Stimulated activated CD8-positive, alpha-beta memory T cell treated with anti-CD3 and anti-CD28 coated beads, Interleukin-12 subunit alpha, Interleukin-12 subunit beta, amount 100 ng/mL, for 24 hours (primary cell): Measurements from ENCODE around the gene TMEM219.
"Not testable (repeated sequence)": the region's sequence is repeated elsewhere in the genome, so short reads cannot be mapped to it uniquely, and the experiment has no call there.

Experiments
- DNase-seq: peaks from one replicate; pipeline ENCODE4 v3.0.0-alpha.2; 2020; ENCODE audit errors: extremely low read depth

The TMEM219 gene

DNA sequence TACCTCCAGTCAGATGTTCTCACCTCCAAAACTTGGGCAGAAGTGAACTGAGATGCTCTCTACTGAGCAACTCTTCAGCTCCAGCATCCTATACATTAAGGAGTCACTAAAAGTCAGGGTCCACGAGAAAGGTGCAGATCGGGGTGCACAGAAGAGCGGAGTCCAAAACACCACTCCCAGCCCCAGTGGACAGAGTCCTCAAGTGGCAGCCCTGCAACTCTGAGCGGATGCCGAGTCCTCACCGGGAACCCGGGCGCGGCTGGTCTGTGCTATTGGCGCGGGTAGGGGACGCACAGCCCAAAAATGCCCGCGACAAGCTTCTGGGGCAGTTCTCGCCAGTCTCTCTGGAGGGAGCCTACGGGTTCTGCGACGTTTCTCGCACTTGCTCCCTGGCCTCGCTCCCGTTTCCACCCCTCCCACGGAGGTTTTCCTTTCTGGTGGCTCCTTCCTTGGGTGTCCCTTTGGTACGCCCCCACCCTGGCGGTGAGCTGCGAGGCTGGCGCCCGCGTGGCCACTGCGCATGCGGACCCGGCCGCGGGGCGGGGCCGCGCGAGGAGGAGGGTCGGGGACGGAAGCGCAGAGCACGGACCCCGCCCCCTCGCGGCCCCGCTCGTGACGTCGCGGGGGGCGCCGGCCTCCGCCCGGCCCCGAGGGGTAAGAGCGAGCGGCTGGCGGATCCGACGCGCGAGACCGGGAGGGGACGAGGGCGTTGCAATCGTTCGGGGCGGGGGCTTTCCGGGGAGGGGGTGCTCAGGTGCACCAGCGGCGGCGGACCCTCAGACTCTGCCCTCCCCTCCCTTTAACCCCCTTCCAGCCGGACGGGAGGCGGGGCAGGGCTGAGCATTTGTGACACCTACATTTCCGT lies at the start of gene TMEM219:
TSS of gene TMEM219 (plus strand) at position 601 of the 865 bp plus-strand sequence. CDS start 1,065 bp downstream, outside the sequence.
- DNase-seq = peak; percentile 82

GRCh38 chr16:29912087-29912486 lies 49.8 kb upstream of the TMEM219 start:
- DNase-seq = no peak

DNA sequence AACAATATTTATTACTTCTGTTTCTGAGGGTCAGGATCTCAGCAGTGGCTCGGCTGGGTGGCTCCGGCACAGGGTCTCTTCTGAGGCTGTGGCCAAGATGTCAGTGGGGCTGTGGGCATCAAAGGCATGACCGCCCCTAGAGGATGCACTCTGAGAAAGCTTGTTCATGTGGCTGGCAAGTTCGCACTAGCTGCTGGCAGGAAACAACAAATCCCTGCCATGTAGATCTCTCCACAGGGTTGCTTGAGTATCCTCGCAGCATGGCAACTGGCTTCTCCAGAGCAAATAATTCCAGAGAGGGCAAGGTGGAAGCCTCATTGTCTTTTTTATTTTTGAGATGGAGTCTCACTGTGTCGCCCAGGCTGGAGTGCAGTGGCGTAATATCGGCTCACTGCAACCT lies 48.4 kb upstream of the TMEM219 start:
- no peak for DNase-seq

DNA sequence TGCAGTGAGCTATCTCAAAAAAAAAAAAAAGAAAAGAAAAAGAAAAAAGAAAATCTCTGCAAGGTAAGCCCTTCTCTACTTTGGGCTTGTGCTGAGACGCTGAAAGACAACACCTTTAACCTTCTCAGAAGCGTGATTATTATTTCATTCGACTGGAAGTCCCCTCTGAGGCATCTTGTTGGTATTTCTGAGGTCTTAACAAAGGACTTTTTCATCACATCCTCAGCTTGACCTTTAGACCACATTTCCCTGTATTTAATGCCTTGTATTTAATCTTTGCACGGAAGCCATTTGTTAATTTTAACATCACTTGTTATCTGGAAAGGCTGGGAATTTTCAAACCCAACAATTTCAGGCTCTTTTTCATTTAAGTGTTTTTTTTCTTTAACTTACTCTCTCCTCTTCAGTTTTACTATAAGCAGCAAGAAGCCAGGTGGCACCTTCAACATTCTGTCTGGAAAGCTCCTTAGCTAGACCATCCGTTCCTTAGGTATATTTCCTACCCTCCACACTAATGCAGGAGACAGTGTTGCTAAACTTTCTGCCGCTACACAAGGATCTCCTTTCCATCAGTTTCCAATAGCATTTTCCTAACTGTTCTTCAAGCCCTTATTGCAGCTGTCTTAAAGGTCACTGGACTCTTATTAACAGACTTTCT lies 46.2 kb upstream of the TMEM219 start:
- DNase-seq = no peak

- no peak for DNase-seq
Measured at GRCh38 chr16:29916979-29917378, 44.9 kb upstream of the TMEM219 start.

DNA sequence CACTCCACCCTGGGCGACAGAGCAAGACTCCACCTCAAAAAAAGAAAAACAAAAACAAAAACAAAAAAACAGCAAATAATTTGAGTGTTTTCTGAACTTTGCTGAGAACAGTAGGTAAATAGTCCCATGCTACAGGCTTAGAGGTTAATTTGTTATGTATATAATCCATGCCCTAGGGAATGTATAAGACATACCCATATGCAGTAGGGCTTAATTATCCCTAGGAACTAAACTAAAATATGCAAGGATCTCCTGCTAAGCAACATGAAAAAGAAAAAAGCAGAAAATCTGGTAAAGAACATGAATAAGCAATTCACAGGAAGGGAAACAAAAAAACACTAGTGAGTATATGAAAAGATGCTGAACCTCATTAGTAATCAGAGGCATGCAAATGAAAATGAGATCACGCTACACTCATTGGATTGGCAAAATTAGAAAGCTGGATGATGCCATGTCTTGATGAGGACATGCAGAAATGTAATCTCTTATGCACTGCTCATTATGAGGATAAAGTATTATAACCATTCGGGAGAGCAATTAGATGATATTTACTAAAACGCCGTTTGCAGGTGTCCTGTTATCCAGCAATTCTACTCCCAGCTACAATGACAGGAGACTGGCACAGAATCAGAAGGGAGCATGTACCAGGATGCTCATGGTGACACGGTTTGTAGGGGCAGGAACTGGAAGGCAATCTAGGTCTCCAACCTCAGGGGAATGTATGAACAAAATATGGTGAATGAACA lies 41.4 kb upstream of the TMEM219 start:
- DNase-seq = no peak

DNA sequence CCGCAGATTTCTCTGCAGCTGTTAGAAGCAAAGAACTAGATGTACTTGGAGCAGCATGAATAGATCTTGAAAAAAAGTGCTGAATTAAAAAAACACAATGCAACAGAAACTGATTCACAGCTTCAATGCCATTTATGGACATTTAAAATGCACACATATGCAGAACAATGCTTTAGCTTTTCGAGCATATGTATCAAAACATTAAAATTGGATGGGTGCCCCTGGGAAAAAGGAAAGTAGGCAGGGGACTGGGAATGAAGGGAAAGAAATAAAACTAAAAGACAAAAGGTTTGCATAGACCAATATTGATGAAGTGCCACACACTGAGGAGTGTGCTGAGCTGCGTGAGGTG lies 40.9 kb upstream of the TMEM219 start:
- DNase-seq = no peak

GRCh38 chr16:29922326-29922725 lies 39.6 kb upstream of the TMEM219 start:
- DNase-seq = no peak

DNA sequence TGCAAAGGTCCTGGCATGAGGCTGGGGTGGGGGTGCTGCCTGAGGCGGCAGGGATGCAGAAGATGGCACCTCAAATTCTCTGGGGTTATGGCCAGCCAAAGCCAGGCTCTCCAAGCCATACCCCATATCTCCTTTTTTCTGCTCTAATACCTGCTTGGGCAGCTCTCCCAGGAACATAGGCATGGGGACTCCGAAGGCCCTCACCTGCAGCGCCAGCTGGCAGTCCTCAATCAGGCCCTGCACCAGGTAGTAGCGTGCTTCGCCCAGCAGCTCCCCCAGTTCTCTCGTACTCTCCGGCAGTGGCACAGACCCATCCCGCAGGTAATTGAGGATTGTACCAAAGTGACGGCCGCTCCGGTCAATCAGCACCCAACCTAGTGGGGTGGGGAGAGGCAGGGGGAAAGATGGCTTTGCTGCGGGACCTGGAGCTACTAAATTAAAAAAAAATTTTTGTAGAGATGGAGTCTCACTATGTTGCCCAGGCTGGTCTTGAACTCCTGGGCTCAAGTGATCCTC lies 38.8 kb upstream of the TMEM219 start:
- DNase-seq = no peak

DNA sequence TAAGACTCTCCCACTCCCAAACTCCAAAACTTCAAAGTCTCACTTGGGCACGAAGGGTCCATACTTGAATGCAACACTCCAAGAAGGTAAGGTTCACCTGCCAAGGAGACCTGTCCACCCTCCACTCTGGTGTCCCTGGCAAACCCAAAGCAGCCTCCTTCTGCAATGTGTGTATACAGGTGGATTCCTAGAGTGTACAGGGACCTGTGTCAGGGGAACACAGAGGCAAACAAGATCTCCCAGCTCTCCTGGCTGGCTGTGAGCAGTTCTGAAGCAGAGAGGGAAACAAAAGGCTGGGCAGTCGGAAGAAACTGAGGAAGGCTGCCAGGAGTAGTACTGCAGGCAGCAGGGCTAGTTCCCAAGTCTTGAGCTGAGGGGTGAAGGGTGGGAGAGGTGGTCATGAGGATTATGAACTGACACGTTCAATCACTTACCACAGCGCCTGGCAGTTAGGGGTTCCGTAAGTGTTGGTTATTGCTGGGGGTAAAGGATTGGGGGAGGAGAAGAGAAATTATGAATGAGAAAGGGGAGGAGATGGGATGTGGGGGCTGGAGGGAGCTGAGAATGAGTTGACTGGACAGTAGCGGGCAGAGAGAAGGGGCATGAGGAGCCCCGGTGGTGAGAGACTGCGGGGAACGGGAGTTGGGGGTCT lies 36.6 kb upstream of the TMEM219 start:
- no peak for DNase-seq

DNA sequence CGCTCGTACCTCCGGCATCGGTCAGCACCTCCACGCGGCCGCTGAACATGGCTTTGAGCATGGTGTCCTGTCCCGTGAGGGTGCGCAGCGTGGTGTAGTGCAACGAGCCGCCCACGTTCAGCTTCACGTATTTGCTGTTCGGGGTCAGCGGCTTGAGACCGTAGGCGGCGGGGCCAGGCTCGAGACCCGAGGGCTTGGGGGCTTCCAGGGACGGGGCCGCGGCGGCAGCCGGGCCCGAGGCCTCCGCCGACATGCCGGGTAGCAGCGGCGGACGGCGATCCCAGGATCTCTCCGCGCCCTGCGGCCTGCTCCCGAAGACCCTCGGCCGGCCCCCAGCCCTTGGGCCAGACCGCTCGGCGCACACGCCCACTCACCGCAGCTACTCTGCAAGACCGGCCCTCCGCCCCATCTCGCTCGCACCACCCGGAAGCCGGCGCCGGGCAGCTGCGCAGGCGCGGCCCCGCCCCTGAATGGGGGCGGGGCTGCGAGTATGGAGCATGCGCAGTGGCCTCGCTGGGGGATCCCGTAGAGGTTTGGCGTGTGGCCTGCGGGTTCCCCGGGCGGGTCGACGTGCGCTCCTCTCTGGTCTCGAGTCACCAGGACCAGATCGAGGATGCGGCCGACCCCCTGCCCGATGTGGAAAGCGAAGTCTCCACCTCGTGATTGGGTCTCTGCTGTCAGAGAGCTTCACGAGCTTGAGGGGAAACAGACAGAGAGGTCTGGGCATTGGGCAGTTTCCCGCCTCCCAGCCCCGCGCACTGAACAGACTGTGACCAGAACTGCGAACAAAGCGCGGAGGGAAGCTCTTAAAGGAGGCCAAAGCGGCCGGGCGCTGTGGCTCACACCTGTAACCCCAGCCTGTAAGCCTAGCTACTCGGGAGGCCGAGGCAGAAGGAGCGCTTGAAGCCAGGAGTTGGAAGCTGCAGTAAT lies 35.8 kb upstream of the TMEM219 start, which contains the start of gene KCTD13:
TSS of gene KCTD13 (minus strand) at position 446 of the 930 bp plus-strand sequence. CDS start at position 253, 193 bp downstream.
- peak; percentile 63 for DNase-seq

DNA sequence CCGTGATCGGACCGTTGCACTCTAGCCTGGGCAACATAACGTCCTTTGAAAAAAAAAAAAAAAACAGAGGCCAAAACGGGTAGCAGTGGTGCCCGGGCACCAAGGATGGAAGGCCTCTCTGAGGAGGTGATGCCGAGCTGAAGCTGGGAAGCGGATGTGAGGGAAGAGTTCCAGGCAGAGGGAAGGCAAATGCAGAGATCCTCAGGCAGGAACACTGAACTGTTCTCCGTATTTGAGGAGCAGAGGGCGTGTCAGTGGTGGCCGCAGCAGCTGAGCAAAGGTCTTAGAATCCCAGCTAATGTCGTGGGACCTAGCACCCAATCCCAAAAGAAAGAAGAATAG lies 35.2 kb upstream of the TMEM219 start:
- DNase-seq = no peak

DNA sequence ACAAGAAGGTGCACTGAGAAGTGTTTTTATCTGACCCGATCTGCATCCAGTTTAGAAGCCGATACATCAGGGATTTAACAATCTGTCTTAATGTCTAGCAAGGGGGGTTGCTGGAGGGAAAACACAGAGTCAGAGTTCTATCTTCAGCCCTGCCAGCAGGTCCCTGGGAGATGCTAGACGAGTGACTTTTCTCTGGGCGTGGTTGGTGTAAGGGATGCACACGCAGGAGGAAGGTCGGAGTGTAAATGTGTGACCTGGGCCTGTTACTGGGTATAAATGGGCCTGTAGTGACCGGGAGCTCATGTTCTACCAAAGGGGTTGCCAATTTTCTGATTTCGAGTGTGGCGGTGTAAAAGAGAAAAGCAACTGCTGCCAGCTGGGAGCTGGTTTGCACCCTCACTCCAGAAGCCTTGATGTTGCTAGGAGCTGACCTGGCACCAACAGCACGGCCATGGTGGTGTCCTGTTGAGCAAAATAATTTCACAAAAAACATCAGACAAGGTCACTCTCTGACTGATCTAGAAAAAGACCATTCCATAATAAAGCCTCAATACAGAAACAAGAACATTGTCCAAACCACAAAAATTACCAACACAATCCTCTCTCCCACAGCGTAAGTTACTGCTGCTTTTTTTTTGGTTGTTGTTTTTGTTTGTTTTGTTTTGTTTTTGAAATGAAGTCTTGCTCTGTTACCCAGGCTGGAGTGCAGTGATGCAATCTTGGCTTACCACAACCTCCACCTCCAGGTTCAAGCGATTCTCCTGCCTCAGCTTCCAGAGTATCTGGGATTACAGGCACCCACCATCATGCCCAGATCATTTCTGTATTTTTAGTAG lies 34.6 kb upstream of the TMEM219 start:
- DNase-seq = no peak

DNA sequence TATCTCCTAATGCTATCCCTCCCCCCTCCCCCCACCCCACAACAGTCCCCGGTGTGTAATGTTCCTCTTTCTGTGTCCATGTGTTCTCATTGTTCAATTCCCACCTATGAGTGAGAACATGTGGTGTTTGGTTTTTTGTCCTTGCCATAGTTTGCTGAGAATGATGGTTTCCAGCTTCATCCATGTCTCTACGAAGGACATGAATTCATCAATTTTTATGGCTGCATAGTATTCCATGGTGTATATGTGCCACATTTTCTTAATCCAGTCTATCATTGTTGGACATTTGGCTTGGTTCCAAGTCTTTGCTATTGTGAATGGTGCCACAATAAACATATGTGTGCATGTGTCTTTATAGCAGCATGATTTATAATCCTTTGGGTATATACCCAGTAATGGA lies 30.1 kb upstream of the TMEM219 start:
- not testable (repeated sequence) for DNase-seq

DNA sequence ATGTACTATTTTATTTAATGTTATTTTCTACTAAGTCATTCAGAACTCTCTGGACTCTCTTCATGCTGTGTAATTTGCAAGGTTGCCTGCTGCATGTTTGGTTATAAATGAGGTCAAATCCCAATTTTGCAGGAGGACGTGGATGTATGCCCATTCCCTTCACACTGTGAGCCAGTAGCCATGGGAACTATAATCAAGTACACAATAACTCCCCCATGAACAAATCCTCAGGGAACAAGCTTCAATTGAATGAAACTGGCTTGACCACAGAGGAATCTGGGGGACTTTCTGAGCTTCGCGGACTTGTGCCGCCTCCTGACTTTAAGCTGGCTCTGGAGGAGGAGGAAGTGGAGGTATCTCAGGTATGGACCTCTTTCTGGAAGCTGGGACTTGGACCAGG lies 21.2 kb upstream of the TMEM219 start:
- DNase-seq = no peak

DNA sequence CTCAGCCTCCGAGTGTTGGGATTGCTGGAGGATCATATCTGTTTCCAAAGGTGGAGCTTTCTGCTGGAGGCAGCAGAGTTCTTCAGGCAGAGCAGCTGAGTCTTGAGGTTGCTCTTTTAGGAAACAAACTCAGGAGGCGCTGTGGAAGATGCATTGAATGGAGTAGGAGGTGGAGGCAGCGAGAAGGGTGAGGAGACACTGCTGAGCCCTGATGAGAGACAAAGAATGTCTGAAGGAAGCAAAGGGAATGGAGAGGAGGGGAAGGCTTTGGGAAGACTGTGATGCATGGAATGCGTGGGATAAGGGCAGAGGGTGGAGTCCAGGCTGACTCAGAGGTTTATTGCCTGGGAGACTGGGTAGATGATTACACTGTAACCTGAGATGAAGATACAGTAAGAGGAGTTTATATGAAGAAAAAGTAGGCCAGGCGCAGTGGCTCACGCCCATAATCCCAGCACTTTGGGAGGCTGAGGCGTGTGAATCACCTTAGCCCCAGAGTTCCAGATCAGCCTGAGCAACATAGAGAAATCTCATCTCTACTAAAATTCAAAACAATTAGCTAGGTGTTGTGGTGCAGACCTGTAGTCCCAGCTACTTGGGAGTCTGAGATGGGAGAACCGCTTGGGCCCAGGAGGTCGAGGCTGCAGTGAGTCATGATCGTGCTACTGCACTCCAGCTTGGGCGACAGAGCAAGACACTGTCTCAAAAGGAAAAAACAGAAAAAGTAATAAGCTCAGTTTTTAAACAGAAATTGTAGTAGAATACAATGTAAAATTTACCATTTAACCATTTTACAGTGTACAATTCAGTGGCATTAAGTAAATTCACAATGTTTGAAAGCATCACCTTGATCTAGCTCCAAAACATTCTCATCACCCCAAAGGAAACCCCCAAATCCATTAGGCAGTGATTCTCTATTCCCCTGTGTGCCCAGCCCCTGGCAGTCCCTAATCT lies 17.8 kb upstream of the TMEM219 start:
- DNase-seq = no peak

- DNase-seq = no peak
Measured at GRCh38 chr16:29947897-29948296, 14.0 kb upstream of the TMEM219 start.

GRCh38 chr16:29950806-29951461 lies 10.9 kb upstream of the TMEM219 start:
- no peak for DNase-seq
